Right lobe of liver (tissue), 6 donors: Measurements from ENCODE around the gene SH3BP2. TPM values are rescaled to one million over a fixed set of nuclear protein-coding genes. Genes with fewer than 3 reads are reported as not detected.

Experiments used
- ATAC-seq, 4 donors: fragments of 200-7000 bp; cut with Tn5 transposase; one replicate each; pipeline ENCODE4 v1.9.1; 2020; ENCODE audit warnings: mild to moderate bottlenecking in 4 of 4, moderate library complexity in 4 of 4
- DNase-seq, 3 donors: peaks; one replicate each; pipeline ENCODE4 v3.0.0-alpha.2; 2020
- H3K27ac ChIP-seq, 3 donors: fragments of 200-600 bp; one replicate each; pipeline ENCODE4 v1.8.0; 2022
- H3K27me3 ChIP-seq, 2 donors: fragments of 200-600 bp; one replicate each; pipeline ENCODE4 v1.8.0; 2022
- H3K36me3 ChIP-seq, 4 donors: fragments of 200-600 bp; sonication (generic) in 1 of 4; one replicate each; pipeline versions ENCODE4 v1.5.1 to v1.8.0; 2017 to 2022; ENCODE audit warnings: control low read depth in 1 of 4
- H3K4me1 ChIP-seq, 4 donors: fragments of 200-600 bp; sonication (generic) in 1 of 4; one replicate each; pipeline versions ENCODE4 v1.5.1 to v1.8.0; 2017 to 2022; ENCODE audit warnings: control low read depth in 1 of 4
- H3K4me3 ChIP-seq, 3 donors: fragments of 200-600 bp; one replicate each; pipeline ENCODE4 v1.8.0; 2022
- H3K9me3 ChIP-seq, 4 donors: fragments of 200-600 bp; sonication (generic) in 1 of 4; one replicate each; pipeline versions ENCODE4 v1.5.1 to v1.8.0; 2017 to 2022; ENCODE audit warnings: control low read depth in 1 of 4
- CTCF ChIP-seq, 4 donors: fragments of 200-600 bp in 3 of 4; fragments of 450-650 bp in 1 of 4; IDR thresholded peaks; one replicate each; pipeline versions ENCODE4 v1.5.1 to v1.8.0; 2016 to 2022; ENCODE audit warnings: antibody characterized with exemption in 4 of 4, mild to moderate bottlenecking in 2 of 4
- POLR2A ChIP-seq: fragments of 450-650 bp; IDR thresholded peaks from one replicate; pipeline ENCODE4 v1.6.1; 2017; ENCODE audit warnings: antibody characterized with exemption, mild to moderate bottlenecking
- WGBS: methylation state at CpG from one replicate; pipeline ENCODE4 v1.1.6; 2018; ENCODE audit warnings: low coverage, low lambda C conversion rate; ENCODE audit not compliant: insufficient coverage; ENCODE audit errors: missing lambda C conversion rate; 5-methylcytosine and 5-hydroxymethylcytosine counted together
- intact Hi-C, 2 donors: fragments of 100-400 bp; cut with DNase I; formaldehyde crosslinking; loops; one replicate each; pipeline versions ENCODE4 v1.11.2 to v1.14.1; 2022
- total RNA-seq, 6 experiments: library from RNA; depleted of rRNA in 2 of 6; stranded (reverse); fragments of >200 nt in 2 of 6; fragmentation: NEBNext Ultra II Directional in 3 of 6; extraction: Animal tissue kit (Norgen Biotek cat#: 25700) in 3 of 6; gene quantifications; one replicate each; pipeline versions ENCODE4 v1.1.0 to v1.2.4, GENCODE V29; 2016 to 2023
- donor health status: DM: no; HTN: yes; CAD: no.
- donor health status: DM: no; HTN: no; CAD: no.
- donor health status: DM: no; HTN: no; CAD: no.
- donor health status: DM: no; HTN: yes; CAD: no.
- donor health status: DM: no; HTN: yes; CAD: no.

SH3BP2 gene
- total RNA-seq, 6 experiments from 2014 or later, result 34.9 to 51.8 (median 40.7) TPM

- no peaks in the 10 kb centered on the region for H3K9me3 ChIP-seq
- H3K27me3 ChIP-seq, result no peaks in the 10 kb centered on the region
- intact Hi-C loops, result no loop called here
- H3K4me1 ChIP-seq, result peaks cover 0 to 50% (median 25%) of the 10 kb centered on the region in 4 donors
- WGBS, result 12% methylated on average over 5 of the region's 19 CpGs
- peak overlapping the region in 1 of 3 donors; percentile 27 for H3K4me3 ChIP-seq
- ATAC-seq (peak; percentile 2 to 44 (median 22)), DNase-seq (peak; percentile 53 to 94 (median 91))
- H3K27ac ChIP-seq, result peak overlapping the region; percentile 71 to 85 (median 81)
- no peaks in the 10 kb centered on the region for H3K36me3 ChIP-seq
- TF ChIP-seq POLR2A (no peak), CTCF (IDR thresholded peaks at IDR 0.05) (no peak)
These were observed 2.0 kb upstream of the SH3BP2 start for GRCh38 chr4:2790583-2791517.

DNA sequence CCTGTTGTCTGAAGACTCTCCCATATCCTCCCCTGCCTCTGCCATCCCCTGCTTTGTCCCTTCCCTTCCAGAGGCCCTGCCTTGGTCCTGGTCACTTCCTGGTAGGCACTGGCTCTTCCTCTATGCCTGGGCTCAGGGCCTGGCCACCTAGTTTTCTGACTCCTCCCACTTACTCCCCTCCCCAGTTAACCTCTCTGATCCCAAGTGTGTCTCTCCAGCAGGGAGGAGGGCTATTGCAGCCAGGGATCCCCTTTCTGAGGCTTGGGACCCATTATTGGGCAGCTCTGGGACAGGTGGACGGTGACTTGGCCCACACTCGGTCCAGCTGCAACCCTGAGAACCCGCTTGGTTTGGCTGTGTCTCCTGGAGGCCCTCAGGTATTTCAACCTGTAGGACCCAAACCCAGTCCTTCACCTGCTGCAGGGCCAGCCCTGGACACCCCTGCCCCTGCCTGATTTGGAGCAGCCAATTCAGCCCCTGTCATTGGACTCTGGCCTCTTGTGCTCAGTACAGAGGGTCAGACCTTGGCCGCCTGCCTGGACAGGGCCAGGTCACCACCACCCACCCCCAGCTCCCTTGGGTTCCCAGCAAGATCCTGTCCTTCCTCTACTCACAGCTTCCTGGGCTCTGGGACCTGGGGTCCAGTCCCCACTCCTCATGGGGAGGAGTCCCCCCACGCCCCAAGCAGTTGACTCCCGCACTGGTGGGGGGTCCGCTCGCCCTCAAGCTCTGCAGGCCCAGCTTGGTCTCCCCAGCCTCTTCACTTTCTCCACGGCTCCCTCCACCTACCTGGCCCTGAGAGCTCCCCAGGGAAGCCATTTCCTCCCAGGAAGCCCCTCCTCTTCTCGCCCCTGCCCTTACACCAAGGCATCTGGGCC lies 1.1 kb upstream of the SH3BP2 start:
- peak overlapping the region; percentile 71 to 85 (median 81) for H3K27ac ChIP-seq
- H3K27me3 ChIP-seq, result no peaks in the 10 kb centered on the region
- H3K9me3 ChIP-seq, result no peaks in the 10 kb centered on the region
- peak; percentile 32 to 61 (median 50) for ATAC-seq
- peak; percentile 89 to 94 (median 89) for DNase-seq
- H3K4me3 ChIP-seq, result peak overlapping the region in 2 of 3 donors; percentile 5 to 27
- H3K4me1 ChIP-seq, result peaks cover 0 to 59% (median 33%) of the 10 kb centered on the region in 4 donors
- H3K36me3 ChIP-seq, result peaks cover 0 to 2% (median 0%) of the 10 kb centered on the region in 4 donors
- intact Hi-C loops, result no loop called here
- TF ChIP-seq POLR2A (peak; percentile 23), CTCF (IDR thresholded peaks at IDR 0.05) (no peak)
- WGBS, result 49% methylated on average over 6 of the region's 10 CpGs

- H3K27ac ChIP-seq, result peak overlapping the region; percentile 71 to 85 (median 81)
- no peak for TF ChIP-seq CTCF (IDR thresholded peaks at IDR 0.05)
- TF ChIP-seq POLR2A, result no peak
- no peaks in the 10 kb centered on the region for H3K9me3 ChIP-seq
- H3K4me3 ChIP-seq, result peak overlapping the region in 2 of 3 donors; percentile 5 to 83
- H3K4me1 ChIP-seq, result peaks cover 0 to 65% (median 39%) of the 10 kb centered on the region in 4 donors
- no peak for ATAC-seq
- WGBS, result 50% methylated on average over 1 of the region's 8 CpGs
- no peaks in the 10 kb centered on the region for H3K27me3 ChIP-seq
- H3K36me3 ChIP-seq, result peaks cover 0 to 2% (median 0%) of the 10 kb centered on the region in 4 donors
- DNase-seq, result no peak
- intact Hi-C loops, result no loop called here
These were observed 532 bp upstream of the SH3BP2 start for GRCh38 chr4:2792396-2792710.

- no peaks in the 10 kb centered on the region for H3K9me3 ChIP-seq
- H3K4me3 ChIP-seq, result peak overlapping the region; percentile 72 to 83 (median 75)
- WGBS, result 15% methylated on average over 6 of the region's 34 CpGs
- ATAC-seq (peak; percentile 43 to 60 (median 52)), DNase-seq (peak; percentile 81 to 94 (median 94))
- TF ChIP-seq CTCF (IDR thresholded peaks at IDR 0.05), result no peak
- TF ChIP-seq POLR2A, result peak; percentile 74
- no peaks in the 10 kb centered on the region for H3K27me3 ChIP-seq
- H3K4me1 ChIP-seq, result peaks cover 0 to 77% (median 47%) of the 10 kb centered on the region in 4 donors
- H3K36me3 ChIP-seq, result peaks cover 0 to 2% (median 0%) of the 10 kb centered on the region in 4 donors
- intact Hi-C loops, result no loop called here
- peak overlapping the region; percentile 85 to 90 (median 85) for H3K27ac ChIP-seq
These were observed 951 bp downstream of the SH3BP2 start for GRCh38 chr4:2793586-2794485.
